ENCODE data around the gene CPM. TPM values are rescaled to one million over a fixed set of nuclear protein-coding genes. Genes with fewer than 3 reads are reported as not detected.

Gene CPM
- total RNA-seq, 1 donor from 2014 or later = 32.5 TPM

DNA sequence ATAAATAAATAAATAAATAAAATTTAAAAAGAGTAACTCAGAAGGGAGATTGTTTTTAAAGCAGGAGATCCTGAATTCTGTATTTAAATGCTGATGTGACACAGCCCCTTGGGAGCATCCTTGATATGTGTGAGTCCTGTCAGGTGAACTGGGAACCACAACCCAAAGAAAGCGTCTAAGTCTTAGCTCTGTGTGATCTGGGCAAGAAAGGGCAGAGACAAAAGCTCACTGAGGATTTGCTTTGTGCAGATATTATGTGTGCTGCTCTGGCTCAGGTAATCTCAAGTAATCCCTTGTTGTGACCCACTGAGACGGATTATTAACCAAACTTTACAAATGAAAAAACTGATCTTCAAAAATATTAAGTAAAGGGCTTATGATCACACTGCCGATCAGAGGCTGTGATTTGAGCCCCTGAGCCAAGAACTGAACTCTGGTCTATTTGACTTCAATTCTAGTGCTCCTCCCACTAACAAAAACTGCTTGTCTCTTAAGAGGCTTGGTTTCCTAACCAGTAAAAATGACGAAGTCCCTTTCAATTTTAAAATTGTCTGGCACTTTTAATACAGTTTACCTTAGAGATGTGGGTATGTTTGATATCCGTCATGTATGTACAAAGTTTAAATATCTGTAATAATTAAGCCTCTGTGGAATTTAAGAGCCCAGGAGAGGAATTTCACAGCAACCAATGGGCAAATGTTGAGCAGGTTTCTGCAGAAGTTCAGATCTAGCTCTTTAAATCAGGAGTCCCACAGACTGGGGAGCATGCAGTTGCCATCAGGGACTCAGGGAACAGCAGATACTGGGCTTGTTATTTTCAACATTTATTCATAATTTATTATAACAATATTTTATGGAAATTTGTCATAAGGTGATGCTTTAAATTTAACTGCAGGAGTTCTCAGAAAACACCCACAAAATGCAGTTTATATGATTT lies 46.1 kb downstream of the CPM start:
- ATAC-seq (no peak), DNase-seq (ENCODE audit: low spot score) (no peak)
- intact Hi-C loops (cut with DNase I) = no loop called here

DNA sequence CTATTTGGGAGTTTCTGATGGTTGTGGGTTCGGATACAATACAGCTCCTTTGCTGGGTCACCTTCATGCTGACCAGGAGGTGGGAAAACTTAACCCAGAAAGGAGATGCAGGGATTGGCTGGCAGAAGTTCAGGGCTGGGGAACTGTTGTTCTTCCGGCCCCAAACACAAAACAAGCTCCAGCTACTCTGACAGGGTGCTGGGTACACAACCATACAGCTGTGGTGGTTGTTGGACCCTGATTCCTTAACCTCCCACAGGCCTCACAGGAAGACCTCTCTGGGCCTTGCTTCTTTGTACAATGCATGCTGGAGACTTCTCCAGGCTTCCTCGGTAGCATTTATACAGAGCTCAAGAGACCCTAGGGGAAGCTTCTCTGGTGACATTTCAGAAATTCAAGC lies 47.6 kb downstream of the CPM start:
- intact Hi-C loops (cut with DNase I) = no loop called here
- ATAC-seq = no peak
- no peak for DNase-seq (ENCODE audit: low spot score)

- intact Hi-C loops (cut with DNase I) = no loop called here
- DNase-seq (ENCODE audit: low spot score) = no peak
- no peak for ATAC-seq
Measured at GRCh38 chr12:68884251-68884650, 48.7 kb downstream of the CPM start.

GRCh38 chr12:68883151-68883550 lies 49.8 kb downstream of the CPM start:
- ATAC-seq = no peak
- intact Hi-C loops (cut with DNase I) = no loop called here
- DNase-seq (ENCODE audit: low spot score) = no peak

GRCh38 chr12:68882251-68882964 lies 50.6 kb downstream of the CPM start:
- DNase-seq (ENCODE audit: low spot score) = no peak
- no peak for ATAC-seq
- intact Hi-C loops (cut with DNase I) = no loop called here

GRCh38 chr12:68880660-68881325 lies 52.2 kb downstream of the CPM start:
- intact Hi-C loops (cut with DNase I) = no loop called here

DNA sequence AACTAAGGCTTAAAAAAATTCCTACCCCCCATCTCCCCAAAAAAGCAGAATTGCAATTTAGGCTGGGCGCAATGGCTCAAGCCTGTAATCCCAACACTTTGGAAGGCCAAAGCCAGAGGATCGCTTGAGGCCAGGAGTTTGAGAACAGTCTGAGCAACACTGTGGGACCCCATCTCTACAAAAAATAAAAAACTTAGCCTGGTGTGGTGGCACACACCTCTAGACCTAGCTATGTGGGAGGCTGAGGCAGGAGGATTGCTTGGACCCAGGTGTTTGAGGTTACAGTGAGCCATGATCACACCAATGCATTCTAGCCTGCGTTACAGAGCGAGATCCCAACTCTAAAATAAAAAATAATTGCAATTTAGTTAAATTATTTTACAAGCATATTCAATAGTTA lies 54.1 kb downstream of the CPM start:
- intact Hi-C loops (cut with DNase I) = no loop called here
- DNase-seq (ENCODE audit: low spot score) = no peak
- ATAC-seq = no peak

More at GRCh38 chr12:68880660-68881325, 52.2 kb downstream of the CPM start:
- ATAC-seq (no peak), DNase-seq (ENCODE audit: low spot score) (no peak)

DNA sequence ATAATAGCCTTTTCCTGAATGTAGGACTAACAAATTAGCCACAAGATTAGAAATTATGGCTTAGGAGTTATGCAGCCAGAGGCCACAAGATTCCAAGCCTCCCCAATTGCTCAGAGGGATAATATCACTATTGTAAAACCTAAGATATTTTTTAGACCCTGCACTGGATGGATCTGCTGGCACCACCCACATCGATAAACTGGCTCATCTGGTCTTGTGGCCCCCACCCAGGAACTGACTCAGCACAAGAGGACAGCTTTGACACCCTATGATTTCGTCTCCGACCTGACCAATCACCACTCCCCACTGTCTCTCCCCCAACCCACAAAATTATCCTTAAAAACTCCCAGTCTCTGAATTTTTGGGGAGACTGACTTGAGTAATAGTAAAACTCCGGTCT lies 54.7 kb downstream of the CPM start:
- DNase-seq (ENCODE audit: low spot score) (no peak), ATAC-seq (no peak)
- intact Hi-C loops (cut with DNase I) = no loop called here

DNA sequence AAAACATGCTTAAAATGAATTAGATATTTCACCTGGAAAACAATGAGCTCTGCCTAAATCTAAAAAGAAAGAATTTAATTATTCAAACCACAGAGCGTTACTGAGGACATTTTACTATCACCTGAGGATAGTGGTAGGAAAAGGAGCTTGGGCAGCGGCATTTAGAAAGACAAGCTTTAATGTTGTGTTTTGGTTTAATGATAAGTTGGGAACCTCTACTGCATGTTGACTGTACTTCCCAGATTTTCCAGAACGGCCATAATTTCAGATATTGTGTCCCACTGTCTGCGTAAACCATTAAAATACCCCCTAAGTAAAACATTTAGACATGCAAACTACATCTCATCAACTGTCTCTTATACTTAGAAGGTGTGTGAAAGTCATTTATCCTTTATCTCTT lies 55.4 kb downstream of the CPM start:
- intact Hi-C loops (cut with DNase I) = no loop called here
- no peak for DNase-seq (ENCODE audit: low spot score)
- no peak for ATAC-seq

- DNase-seq (ENCODE audit: low spot score) (no peak), ATAC-seq (no peak)
- intact Hi-C loops (cut with DNase I) = no loop called here
Measured at GRCh38 chr12:68876461-68876860, 56.5 kb downstream of the CPM start.

GRCh38 chr12:68873316-68873715 lies 59.7 kb downstream of the CPM start:
- DNase-seq (ENCODE audit: low spot score) (no peak), ATAC-seq (no peak)
- intact Hi-C loops (cut with DNase I) = no loop called here

GRCh38 chr12:68871921-68872320 lies 61.0 kb downstream of the CPM start:
- intact Hi-C loops (cut with DNase I) = no loop called here
- DNase-seq (ENCODE audit: low spot score) = no peak
- ATAC-seq = no peak

- DNase-seq (ENCODE audit: low spot score) (no peak), ATAC-seq (no peak)
- intact Hi-C loops (cut with DNase I) = no loop called here
Measured at GRCh38 chr12:68871396-68871795, 61.6 kb downstream of the CPM start.

- intact Hi-C loops (cut with DNase I) = no loop called here
- DNase-seq (ENCODE audit: low spot score) = no peak
- no peak for ATAC-seq
Measured at GRCh38 chr12:68870443-68870842, 62.5 kb downstream of the CPM start.

GRCh38 chr12:68870011-68870410 lies 63.0 kb downstream of the CPM start:
- no peak for ATAC-seq

GRCh38 chr12:68868043-68868790 lies 64.8 kb downstream of the CPM start:
- intact Hi-C loops (cut with DNase I) = loop anchor here (10.0 kb wide), 1 partner anchor 197 kb away; no protein-coding TSS in a partner anchor
- ATAC-seq (no peak), DNase-seq (ENCODE audit: low spot score) (no peak)

More at GRCh38 chr12:68870011-68870410, 63.0 kb downstream of the CPM start:
- DNase-seq (ENCODE audit: low spot score) = no peak
- intact Hi-C loops (cut with DNase I) = no loop called here

GRCh38 chr12:68867606-68868005 lies 65.4 kb downstream of the CPM start:
- intact Hi-C loops (cut with DNase I) = loop anchor here (10.0 kb wide), 1 partner anchor 197 kb away; no protein-coding TSS in a partner anchor
- DNase-seq (ENCODE audit: low spot score) (no peak), ATAC-seq (no peak)

DNA sequence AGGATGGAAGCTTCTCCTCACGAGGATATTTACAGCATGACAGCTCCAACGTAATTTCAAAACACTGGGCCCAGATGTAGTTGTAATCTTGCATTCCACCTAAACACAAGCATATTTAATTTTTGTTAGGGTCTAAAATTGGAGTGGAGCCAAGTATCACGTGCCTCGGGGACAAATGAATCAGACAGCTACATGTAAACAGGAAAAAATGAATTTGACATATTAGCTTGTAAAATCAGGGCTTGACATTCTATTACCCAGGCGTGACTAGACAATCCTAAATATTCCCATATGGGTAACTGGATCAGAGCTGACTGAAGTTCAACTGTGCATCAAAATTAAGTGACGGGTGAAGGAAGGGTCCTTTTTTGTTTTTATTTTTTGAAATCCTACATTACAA lies 66.0 kb downstream of the CPM start:
- intact Hi-C loops (cut with DNase I) = loop anchor here (10.0 kb wide), 1 partner anchor 198 kb away; no protein-coding TSS in a partner anchor
- no peak for ATAC-seq
- no peak for DNase-seq (ENCODE audit: low spot score)

All from sciatic nerve (tissue), 2 donors.